ENCODE results near the gene AOC2.
"Not testable (repeated sequence)": the region's sequence is repeated elsewhere in the genome, so short reads cannot be mapped to it uniquely, and the experiment has no call there.

The AOC2 gene

DNA sequence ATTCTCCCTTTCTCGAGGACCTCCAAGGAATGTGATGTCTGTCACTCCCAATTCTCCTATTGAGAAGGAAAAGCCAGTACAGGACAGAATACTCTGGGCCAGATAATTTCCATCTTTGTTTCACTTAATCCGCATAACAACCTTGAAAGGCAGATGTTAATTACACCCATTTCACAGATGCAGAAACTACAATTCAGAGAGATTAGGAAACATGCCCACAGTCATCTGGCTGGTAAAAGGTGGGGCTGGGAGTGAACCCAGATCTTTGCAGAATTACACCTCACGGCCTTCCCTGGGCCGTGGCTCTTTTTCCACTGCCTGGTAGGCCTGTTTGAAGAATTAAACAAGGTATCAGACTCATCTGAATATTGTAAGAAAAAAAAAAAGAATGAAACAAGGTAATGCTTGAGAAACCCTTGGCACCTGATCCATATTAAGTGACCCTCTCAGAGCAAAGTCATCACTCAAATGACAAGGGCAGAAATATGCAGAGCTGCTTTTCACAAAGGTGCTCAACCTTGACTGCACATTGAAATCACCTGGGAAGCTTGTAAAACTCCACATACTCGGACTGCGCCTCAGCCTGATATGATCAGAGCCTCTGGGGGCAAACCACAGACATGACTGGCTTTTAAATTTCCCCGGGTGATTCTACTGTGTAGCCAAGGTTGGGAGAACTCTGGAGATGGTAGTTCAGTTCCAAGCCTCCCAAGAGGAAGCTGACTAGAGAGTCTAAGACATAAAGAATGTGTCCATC is 39.6 kb downstream of the AOC2 start:
- DNase-seq: no peak

DNA sequence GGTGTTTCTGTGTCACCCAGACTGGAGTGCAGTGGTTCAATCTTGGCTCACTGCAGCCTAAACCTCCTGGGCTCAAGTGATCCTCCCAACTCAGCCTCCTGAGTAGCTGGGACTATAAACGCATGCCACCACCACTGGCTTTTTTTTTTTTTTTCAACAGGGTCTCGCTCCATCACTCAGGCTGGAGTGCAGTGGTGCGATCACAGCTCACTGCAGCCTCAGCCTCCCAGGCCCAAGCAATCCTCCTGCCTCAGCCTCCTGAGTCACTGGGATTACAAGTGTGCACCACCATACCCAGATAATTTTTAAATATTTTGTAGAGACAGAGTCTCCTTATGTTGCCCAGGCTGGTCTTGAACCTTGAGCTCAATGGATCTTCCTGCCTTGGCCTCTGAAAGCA is 41.4 kb downstream of the AOC2 start:
- not testable (repeated sequence) for DNase-seq

DNA sequence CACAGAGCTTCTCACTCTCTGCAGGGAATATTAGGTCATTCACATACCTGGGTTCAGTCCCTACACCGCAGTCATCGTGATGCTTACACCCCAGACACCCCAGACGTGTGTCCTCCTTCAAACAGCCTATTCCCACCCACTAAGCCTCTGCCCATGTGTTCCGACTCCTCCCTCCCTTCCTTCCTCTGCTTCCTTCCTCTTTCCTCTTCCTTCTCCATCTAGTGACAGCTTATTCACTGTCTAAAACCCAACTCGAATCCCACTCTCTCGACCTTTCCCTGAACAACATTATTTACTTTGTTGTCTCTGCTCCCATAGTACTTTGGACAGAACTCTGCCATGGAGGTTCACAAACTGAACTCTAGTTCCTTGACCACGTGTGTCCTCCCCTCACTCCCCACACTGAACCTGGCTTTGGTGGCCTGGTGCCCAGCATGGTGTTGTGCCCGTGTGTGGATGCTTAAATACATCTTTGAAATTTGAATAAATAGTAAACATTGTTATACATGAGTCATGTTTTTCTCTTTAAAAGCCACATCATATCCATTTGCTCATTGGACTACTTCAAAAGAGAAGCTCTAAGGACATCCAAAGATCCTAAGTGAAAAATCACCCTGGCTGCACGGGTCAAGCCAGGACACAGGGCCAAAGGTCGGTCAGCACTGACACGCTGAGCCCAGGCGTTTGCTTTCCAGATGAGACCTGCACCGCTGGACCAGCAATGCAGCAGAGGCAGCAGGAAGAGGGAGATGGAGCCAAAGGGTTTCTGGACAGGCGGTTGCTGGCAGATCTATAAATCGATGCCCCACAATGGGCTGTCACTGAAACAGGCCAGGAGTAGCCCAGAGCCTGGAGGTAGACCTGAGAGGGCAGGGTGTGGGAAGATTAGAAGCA is 42.1 kb downstream of the AOC2 start:
- DNase-seq: no peak

DNA sequence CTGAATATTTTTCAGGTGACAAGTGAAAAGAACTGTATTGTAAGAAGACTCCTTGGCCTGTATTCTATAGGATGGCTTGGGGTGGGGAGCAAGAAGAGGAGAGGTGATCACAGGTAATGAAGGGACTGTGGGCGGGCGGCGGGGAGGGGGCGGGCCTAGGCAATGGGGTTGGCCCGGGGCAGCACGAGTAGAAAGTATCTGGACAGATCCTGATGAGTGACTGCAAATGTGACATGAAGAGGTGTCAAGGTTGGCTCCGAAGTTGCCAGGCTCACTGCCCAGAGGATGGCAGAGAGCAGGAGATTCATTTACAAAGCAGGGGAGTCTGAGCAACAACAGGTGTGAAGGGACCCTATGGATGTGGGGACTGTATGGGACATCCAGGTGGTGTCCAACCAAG is 45.4 kb downstream of the AOC2 start:
- DNase-seq: no peak

DNA sequence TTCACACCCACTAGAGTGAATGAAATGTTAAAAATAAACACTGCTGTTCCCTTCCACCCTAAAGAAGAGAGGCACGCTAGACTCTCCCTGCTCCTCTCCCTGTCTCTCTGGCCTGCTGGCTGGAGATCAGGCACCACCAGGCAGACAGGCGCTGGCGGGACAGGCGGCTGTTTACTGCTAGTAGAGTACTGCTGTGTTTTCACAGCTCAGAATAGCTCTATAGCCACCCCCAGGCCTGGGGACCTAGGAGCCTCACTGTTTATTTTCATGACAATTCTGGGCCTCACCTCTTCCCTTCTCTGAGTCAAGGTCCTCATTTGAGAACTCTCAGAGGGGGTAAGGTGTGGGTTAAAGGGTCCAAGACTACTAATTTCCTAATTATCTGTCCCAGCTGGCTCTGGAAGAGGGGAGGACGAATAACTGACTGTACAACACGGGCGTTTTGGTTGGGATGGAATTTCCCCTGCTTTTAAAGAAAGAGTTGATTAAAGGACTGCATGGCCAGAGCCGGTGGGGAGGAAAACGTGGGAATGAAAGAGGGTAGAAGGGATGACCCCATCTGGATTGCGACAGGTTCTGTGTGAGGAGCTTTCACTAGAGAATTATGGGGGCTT is 47.3 kb downstream of the AOC2 start:
- no peak for DNase-seq

DNA sequence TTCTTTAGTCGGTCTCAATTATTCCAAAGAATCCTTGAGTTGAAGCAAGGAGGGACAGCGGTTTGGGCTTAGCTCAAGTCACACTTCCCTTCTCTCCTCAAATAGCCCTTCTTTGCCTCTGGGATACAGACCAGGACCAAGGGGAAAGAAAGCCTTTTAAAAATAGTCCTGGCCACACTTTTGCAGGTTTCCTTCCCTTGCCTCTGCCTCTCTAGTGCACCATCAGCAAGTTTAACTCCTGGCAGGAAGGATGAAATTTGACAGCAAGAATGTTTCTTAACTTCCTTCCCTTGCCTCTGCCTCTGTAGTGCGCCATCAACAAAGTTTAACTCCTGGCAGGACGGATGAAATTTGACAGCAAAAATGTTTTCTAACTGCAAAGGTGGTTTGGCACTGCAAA is 49.0 kb downstream of the AOC2 start:
- no peak for DNase-seq

DNA sequence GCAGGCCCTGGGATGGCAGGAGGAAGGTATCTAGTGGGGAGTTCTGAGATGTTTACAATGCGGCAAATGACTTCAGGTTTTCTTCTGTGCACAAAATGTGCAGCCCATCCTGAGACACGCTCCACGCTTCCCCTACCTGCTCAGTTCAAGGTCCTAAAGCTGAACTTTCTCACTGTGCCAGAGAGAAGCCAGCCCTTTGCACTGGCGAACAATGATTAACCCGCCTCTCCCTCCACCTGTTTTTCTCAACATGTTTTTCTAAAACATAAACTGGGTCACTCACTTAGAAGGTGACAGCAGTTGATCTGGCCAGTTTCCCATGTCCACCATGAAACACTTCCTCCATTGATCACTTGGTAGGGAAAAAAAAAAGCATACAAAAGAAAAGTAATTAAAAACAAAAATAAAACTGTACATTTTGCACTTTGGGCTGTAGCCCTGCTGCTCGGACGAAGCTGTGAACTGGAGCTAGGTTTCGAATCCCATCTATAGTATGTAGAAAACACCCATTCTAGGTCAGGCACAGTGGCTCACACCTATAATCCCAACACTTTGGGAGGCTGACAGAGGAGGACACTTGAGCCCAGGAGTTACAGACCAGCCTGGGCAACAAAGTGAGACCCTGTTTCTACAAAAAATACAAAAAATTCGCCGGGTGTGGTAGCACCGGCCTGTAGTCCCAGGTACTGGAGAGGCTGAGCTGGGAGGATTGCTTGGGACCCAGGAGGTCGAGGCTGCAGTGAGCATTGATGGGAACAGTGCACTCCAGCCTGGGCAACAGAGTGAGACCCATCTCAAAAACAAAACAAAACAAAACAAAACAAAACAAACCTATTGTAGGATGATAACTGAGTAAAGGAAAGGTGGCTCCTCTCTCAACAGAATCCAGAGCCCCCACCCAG is 50.2 kb downstream of the AOC2 start:
- no peak for DNase-seq

DNA sequence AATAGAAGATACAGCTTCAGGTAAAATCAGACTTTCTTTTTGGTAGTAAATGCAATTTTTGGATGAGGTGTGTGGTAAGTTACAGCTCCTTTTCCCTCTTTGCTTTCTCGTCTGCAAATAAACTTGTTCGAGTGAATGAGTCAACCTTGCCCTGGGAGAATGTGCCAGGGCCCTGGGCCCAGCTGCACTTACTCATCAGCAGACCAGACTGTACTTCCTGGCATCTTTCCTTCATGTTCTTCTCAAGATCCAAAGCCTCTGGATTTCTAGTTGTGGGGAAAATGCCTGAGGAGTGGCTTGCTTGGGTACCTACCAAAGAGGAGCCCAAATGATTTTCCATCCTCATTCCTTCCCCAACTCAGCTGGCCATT is 50.8 kb downstream of the AOC2 start:
- DNase-seq: no peak

DNA sequence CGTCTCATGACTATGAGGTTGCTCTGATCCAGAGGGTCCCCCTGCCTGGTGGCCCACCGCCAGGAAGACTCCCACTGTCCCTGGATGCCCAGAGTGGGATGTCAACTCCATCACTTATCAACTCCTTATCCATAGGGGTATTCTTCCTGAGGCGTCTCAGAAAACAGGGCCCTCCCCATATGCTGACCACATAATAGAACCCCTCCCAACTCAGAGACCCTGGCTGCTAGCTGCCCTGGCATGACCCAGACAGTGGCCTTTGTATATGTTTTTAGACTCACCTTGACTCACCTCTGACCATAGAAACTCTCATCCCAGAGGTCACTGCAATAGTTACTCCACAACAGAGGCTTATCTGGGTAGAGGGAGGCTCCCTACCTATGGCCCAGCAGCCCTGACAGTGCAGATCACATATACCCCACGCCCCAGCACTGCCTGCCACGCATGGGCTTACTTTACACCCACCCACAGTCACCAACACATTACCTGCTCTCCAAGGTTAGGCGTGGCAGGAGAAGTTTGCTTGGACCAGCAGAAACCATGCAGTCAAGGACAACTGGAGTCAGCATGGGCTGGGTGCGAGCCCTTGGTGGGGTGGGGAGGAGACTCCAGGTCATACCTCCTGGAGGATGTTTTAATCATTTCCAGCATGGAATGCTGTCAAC is 53.9 kb downstream of the AOC2 start:
- DNase-seq: no peak

DNA sequence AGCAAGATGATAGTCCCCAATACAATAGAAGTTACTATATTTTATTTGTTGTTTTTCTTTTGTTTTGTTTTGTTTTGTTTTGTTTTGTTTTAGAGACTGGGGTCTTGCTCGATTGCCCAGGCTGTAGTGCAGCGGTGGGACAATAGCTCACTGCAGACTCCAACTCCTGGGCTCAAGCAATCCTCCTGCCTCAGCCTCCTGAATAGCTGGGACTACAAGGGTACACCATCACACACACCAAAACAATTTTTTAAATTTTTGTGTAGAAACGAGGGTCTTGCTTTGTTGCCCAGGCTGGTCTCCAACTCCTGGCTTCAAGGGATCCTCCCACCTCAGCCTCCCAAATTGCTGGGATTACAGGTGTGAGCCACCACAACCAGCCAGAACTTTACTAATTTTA is 55.6 kb downstream of the AOC2 start:
- DNase-seq: not testable (repeated sequence)
